Measurements from ENCODE around the gene U2AF1L4. TPM values are rescaled to one million over a fixed set of nuclear protein-coding genes. Genes with fewer than 3 reads are reported as not detected.

U2AF1L4 gene
- total and polyA plus RNA-seq, 9 donors, result 10.6 to 17.6 (median 14.1) TPM

DNA sequence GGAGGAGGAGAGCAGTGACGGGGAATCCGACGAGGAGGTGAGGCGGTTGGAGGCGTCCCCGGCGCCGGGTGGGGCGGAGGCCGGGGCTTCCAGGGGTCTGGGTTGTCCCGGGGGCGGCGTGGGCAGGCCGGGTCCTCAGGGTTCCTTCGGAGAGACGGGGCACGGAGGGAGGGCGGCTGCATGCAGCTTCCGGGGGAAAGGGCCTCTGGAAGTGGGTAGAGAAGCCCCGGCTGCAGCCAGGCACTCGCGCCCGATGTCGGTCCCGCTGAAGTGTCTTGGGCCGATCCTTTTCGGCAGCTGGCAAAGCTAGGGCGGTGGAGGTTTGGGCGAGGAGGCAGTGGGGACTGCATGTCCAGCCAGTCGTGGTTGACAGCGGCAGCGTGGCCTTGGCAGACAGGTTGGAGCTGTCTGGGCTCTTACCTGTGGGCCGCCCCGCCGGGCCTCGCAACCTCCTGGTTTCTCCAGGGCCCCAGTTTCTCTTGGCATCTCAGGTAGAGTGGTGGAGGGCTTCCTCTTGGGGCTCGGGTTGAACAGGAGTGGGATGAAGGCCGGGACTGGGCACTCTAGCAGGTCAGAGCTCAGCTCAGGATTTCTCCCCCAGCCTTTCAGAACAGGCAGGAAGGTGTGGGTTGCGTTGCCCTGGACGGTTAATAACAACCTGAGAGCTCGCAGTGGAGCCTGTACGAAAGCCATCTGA lies 26.7 kb downstream of the U2AF1L4 start:
- Histone ChIP-seq H3K27me3 (ENCODE audit: control insufficient read depth, insufficient read depth, low read length) (no peaks in the 10 kb centered on the region), H3K4me3 (ENCODE audit: low read length) (peak overlapping the region; percentile 86), H3K4me1 (ENCODE audit: control insufficient read depth, insufficient read depth, low read length) (peaks cover 19% of the 10 kb centered on the region), H3K27ac (ENCODE audit: low read length) (peak overlapping the region; percentile 62), H3K9me3 (replicated peaks; ENCODE audit: control insufficient read depth, low read depth, low read length) (no peaks in the 10 kb centered on the region), H3K36me3 (ENCODE audit: control insufficient read depth, insufficient read depth, low read length) (peaks cover 39% of the 10 kb centered on the region)
- no peak for DNase-seq
- under 1% methylated on average over 36 of the region's 42 CpGs for WGBS (ENCODE audit: insufficient coverage)

DNA sequence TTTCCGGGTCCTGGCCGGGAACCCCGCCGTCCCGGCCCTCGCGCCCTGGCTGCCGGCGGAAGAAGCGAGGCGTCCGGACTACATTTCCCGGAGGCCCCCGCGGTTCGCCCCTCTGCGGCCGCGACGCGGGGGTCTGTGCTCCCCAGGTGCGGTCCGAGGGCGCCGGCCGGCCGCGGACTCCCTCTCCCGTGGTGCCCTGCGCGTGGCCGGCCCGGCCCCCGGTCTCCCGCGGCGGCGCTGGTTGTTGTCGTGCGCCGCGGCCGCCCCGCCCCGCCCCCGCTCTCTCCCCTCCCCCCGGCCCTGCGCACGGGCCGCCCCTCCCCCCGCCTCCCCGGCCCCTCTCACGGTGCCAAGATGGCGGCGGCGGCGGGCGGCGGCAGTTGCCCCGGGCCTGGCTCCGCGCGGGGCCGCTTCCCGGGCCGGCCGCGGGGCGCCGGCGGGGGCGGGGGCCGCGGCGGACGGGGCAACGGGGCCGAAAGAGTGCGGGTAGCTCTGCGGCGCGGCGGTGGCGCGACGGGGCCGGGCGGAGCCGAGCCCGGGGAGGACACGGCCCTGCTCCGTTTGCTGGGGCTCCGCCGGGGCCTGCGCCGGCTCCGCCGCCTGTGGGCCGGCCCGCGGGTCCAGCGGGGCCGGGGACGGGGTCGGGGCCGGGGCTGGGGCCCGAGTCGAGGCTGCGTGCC lies 27.4 kb downstream of the U2AF1L4 start, which contains the start of gene KMT2B:
Gene KMT2B (plus strand): TSS at position 339 of the 680 bp plus-strand sequence. CDS start 16 bp downstream, at position 355.
- Histone ChIP-seq H3K27me3 (ENCODE audit: control insufficient read depth, insufficient read depth, low read length) (no peaks in the 10 kb centered on the region), H3K4me1 (ENCODE audit: control insufficient read depth, insufficient read depth, low read length) (peaks cover 19% of the 10 kb centered on the region), H3K9me3 (replicated peaks; ENCODE audit: control insufficient read depth, low read depth, low read length) (no peaks in the 10 kb centered on the region), H3K36me3 (ENCODE audit: control insufficient read depth, insufficient read depth, low read length) (peaks cover 32% of the 10 kb centered on the region), H3K4me3 (ENCODE audit: low read length) (peak within 1 kb of the TSS; percentile 93), H3K27ac (ENCODE audit: low read length) (peak within 1 kb of the TSS; percentile 90)
- under 1% methylated on average over 84 of the region's 109 CpGs for WGBS (ENCODE audit: insufficient coverage)
- no peak for DNase-seq

DNA sequence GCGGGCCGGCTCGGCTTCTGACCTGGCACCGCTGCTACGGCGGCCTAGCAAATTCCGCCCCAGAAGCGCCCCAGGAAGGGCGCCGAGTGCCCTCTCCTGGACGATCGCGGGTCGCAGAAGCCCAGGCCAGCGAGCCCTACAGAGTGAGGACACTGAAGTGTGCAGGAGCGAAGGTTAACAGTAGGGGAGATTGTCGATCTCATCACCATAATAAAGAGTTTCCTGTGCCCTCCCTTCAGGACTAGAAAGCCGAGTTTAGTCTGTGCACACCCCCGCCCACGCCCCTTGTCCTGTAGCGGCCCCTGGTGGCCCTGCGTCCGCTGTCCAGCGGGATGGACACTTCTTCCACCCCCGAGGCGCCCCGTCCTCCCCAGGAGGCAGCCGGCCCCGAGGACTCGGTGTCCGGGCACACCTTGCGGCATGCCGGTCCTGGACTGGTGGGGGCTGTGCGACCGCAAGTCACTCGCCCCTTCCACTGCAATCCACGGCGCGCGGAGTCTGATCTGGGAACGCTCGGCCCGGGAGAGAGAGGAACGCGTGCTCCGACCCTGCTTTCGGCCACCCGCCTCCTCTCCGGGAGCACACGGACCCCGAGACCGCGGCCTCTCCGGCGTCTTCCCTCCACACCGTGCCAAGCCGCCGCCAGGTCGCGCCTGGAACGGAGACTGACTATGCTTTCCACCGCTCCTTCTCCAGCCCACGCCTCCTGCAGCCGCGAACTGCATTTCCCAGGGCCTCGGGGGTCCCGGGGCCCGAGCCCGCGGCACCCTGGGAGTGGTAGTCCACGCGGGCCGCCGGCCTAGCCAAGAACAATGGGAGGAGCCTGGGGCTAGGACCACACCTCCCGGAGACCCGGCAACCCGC lies 28.2 kb downstream of the U2AF1L4 start:
- under 1% methylated on average over 70 of the region's 77 CpGs for WGBS (ENCODE audit: insufficient coverage)
- peak; percentile 99 for DNase-seq
- Histone ChIP-seq H3K27ac (ENCODE audit: low read length) (peak overlapping the region; percentile 90), H3K36me3 (ENCODE audit: control insufficient read depth, insufficient read depth, low read length) (peaks cover 24% of the 10 kb centered on the region), H3K27me3 (ENCODE audit: control insufficient read depth, insufficient read depth, low read length) (no peaks in the 10 kb centered on the region), H3K4me1 (ENCODE audit: control insufficient read depth, insufficient read depth, low read length) (peaks cover 19% of the 10 kb centered on the region), H3K4me3 (ENCODE audit: low read length) (peak overlapping the region; percentile 93), H3K9me3 (replicated peaks; ENCODE audit: control insufficient read depth, low read depth, low read length) (no peaks in the 10 kb centered on the region)

DNA sequence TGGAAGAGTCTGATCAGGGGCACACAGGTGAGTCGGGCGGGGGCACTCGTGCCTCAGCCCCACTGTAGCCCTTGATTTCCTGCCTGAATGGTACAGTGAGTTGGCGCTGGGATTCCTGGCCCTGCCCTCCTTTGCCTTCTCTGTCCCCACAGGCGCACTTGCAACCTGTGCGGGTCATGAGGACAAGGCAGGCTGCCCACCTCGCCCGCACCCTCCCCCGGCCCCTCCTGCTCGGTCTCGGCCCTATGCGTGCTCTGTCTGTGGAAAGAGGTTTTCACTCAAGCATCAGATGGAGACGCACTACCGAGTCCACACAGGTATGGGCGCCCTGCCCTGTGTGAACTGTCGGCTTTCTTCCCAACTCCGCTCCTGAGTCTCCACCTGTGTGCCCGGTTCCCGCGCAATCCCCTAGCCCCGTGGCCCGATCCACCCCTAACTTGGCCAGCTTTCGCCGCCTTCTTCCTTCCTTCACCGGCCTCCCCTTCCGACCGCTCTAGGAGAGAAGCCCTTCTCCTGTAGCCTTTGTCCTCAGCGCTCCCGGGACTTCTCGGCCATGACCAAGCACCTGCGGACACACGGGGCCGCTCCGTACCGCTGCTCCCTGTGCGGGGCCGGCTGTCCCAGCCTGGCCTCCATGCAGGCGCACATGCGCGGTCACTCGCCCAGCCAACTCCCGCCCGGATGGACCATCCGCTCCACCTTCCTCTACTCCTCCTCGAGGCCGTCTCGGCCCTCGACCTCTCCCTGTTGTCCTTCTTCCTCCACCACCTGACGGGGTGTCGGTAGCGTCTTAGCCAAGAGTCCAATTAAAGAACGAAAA lies 29.0 kb downstream of the U2AF1L4 start:
- Histone ChIP-seq H3K27me3 (ENCODE audit: control insufficient read depth, insufficient read depth, low read length) (no peaks in the 10 kb centered on the region), H3K4me3 (ENCODE audit: low read length) (peak overlapping the region; percentile 93), H3K4me1 (ENCODE audit: control insufficient read depth, insufficient read depth, low read length) (peaks cover 19% of the 10 kb centered on the region), H3K36me3 (ENCODE audit: control insufficient read depth, insufficient read depth, low read length) (peaks cover 16% of the 10 kb centered on the region), H3K27ac (ENCODE audit: low read length) (peak overlapping the region; percentile 90), H3K9me3 (replicated peaks; ENCODE audit: control insufficient read depth, low read depth, low read length) (no peaks in the 10 kb centered on the region)
- under 1% methylated on average over 45 of the region's 52 CpGs for WGBS (ENCODE audit: insufficient coverage)
- DNase-seq, result peak; percentile 76

DNA sequence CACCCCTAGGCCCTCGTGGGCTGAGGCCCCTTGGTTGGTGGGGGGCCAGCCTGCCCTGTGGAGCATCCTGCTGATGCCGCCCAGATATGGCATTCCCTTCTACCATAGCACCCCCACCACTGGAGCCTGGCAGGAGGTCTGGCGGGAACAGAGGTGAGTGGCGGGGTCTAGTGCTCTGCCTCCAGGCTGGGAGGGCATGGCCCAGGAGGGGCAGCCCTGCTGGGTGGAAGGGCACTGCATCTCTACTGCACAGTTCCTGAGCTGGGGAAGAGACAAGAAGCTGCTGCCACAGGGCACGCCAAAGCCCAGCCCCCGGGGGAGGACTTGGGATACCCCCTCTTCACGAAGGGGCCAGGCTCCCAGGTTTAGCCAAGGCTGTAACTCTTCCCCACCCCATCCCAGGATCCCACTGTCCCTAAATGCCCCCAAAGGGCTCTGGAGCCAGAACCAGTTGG lies 29.8 kb downstream of the U2AF1L4 start:
- no peak for DNase-seq
- 70% methylated on average over 5 of the region's 7 CpGs for WGBS (ENCODE audit: insufficient coverage)
- no peaks in the 10 kb centered on the region for H3K9me3 ChIP-seq (replicated peaks; ENCODE audit: control insufficient read depth, low read depth, low read length)
- peaks cover 19% of the 10 kb centered on the region for H3K4me1 ChIP-seq (ENCODE audit: control insufficient read depth, insufficient read depth, low read length)
- no peak overlapping the region for H3K27ac ChIP-seq (ENCODE audit: low read length)
- H3K36me3 ChIP-seq (ENCODE audit: control insufficient read depth, insufficient read depth, low read length), result peaks cover 9% of the 10 kb centered on the region
- H3K27me3 ChIP-seq (ENCODE audit: control insufficient read depth, insufficient read depth, low read length), result no peaks in the 10 kb centered on the region
- no peak overlapping the region for H3K4me3 ChIP-seq (ENCODE audit: low read length)

DNA sequence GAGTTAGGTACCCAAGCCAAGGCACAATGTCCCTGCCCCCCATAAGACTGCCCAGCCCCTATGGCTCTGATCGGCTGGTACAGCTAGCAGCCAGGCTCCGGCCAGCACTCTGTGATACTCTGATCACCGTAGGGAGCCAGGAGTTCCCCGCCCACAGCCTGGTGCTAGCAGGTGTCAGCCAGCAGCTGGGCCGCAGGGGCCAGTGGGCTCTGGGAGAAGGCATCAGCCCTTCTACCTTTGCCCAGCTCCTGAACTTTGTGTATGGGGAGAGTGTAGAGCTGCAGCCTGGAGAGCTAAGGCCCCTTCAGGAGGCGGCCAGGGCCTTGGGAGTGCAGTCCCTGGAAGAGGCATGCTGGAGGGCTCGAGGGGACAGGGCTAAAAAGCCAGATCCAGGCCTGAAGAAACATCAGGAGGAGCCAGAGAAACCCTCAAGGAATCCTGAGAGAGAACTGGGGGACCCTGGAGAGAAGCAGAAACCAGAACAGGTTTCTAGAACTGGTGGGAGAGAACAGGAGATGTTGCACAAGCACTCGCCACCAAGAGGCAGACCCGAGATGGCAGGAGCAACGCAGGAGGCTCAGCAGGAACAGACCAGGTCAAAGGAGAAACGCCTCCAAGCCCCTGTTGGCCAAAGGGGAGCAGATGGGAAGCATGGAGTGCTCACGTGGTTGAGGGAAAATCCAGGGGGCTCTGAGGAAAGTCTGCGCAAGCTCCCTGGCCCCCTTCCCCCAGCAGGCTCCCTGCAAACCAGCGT lies 30.4 kb downstream of the U2AF1L4 start:
- no peak for DNase-seq
- Histone ChIP-seq H3K4me1 (ENCODE audit: control insufficient read depth, insufficient read depth, low read length) (peaks cover 19% of the 10 kb centered on the region), H3K9me3 (replicated peaks; ENCODE audit: control insufficient read depth, low read depth, low read length) (no peaks in the 10 kb centered on the region), H3K27ac (ENCODE audit: low read length) (no peak overlapping the region), H3K4me3 (ENCODE audit: low read length) (no peak overlapping the region), H3K27me3 (ENCODE audit: control insufficient read depth, insufficient read depth, low read length) (no peaks in the 10 kb centered on the region), H3K36me3 (ENCODE audit: control insufficient read depth, insufficient read depth, low read length) (peaks cover 5% of the 10 kb centered on the region)
- WGBS (ENCODE audit: insufficient coverage), result 54% methylated on average over 10 of the region's 14 CpGs

DNA sequence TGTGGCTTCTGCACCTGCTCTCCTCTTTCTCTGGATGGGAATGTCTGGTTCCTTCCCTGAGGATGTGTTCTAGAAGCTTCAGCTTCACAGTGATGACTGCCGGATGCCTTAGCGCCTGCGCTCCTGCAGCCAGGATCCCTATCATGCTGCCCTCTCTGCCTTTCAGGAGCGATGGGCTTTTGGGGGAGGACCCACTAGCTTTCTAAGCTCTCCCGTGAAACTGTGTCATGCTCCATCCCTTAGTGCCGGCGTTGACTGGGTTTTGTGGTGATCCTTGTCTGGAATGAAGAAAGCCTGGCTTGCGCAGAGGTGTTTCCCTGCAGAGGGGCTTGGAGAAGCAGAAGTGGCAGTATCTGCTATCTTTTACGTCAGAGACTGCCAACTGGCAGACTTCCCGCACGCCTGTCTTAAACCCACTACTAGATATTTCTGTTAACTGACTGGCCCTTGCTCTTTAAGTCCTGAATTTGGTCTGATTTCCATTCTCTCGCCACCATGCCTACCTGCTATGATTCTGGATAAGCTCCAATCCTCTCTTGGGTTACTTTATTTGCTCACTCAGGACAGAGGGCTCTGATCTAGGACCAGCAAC lies 31.2 kb downstream of the U2AF1L4 start:
- WGBS (ENCODE audit: insufficient coverage), result 77% methylated on average over 11 of the region's 12 CpGs
- Histone ChIP-seq H3K36me3 (ENCODE audit: control insufficient read depth, insufficient read depth, low read length) (no peaks in the 10 kb centered on the region), H3K4me1 (ENCODE audit: control insufficient read depth, insufficient read depth, low read length) (peaks cover 12% of the 10 kb centered on the region), H3K27me3 (ENCODE audit: control insufficient read depth, insufficient read depth, low read length) (no peaks in the 10 kb centered on the region), H3K4me3 (ENCODE audit: low read length) (no peak overlapping the region), H3K9me3 (replicated peaks; ENCODE audit: control insufficient read depth, low read depth, low read length) (no peaks in the 10 kb centered on the region), H3K27ac (ENCODE audit: low read length) (no peak overlapping the region)
- DNase-seq, result no peak

DNA sequence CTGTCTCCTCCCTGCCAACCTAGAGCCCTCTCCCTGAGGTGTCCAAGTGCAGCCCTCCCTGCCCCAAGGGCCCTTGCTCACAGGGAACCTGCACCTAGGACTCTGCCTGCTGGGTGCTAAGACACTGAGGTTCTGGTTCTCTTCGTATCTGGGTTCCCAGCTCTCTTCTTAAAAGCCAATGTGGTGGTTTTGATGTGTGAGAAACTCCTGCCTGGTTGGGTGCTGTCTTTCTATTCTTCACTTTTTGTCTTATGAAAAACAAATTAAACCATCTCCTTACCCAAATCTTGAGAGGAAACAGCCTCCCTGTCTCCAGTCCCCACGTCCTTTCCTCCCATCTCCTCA lies 31.7 kb downstream of the U2AF1L4 start:
- 25% methylated on average over 1 of the region's 2 CpGs for WGBS (ENCODE audit: insufficient coverage)
- DNase-seq, result no peak
- Histone ChIP-seq H3K4me1 (ENCODE audit: control insufficient read depth, insufficient read depth, low read length) (peaks cover 8% of the 10 kb centered on the region), H3K27ac (ENCODE audit: low read length) (no peak overlapping the region), H3K27me3 (ENCODE audit: control insufficient read depth, insufficient read depth, low read length) (no peaks in the 10 kb centered on the region), H3K4me3 (ENCODE audit: low read length) (no peak overlapping the region), H3K9me3 (replicated peaks; ENCODE audit: control insufficient read depth, low read depth, low read length) (no peaks in the 10 kb centered on the region), H3K36me3 (ENCODE audit: control insufficient read depth, insufficient read depth, low read length) (no peaks in the 10 kb centered on the region)

Measured in muscle of leg (tissue), 11 donors.